Measurements from ENCODE around the gene ERP44.
"Not testable (repeated sequence)": the region's sequence is repeated elsewhere in the genome, so short reads cannot be mapped to it uniquely, and the experiment has no call there.

DNA sequence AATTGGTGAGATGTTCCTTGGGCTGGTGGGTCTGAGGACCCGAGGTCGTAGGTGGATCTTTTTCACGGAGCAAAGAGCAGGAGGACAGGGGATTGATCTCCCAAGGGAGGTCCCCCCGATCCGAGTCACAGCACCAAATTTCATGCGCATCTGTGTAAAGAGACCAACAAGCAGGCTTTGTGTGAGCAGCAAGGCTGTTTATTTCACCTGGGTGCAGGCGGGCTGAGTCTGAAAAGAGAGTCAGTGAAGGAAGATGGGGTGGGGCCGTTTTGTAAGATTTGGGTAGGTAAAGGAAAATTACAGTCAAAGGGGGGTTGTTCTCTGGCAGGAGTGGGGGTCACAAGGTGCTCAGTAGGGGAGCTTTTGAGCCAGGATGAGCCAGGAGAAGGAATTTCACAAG lies 47.2 kb upstream of the ERP44 start:
- TF ChIP-seq, protein P1, sequence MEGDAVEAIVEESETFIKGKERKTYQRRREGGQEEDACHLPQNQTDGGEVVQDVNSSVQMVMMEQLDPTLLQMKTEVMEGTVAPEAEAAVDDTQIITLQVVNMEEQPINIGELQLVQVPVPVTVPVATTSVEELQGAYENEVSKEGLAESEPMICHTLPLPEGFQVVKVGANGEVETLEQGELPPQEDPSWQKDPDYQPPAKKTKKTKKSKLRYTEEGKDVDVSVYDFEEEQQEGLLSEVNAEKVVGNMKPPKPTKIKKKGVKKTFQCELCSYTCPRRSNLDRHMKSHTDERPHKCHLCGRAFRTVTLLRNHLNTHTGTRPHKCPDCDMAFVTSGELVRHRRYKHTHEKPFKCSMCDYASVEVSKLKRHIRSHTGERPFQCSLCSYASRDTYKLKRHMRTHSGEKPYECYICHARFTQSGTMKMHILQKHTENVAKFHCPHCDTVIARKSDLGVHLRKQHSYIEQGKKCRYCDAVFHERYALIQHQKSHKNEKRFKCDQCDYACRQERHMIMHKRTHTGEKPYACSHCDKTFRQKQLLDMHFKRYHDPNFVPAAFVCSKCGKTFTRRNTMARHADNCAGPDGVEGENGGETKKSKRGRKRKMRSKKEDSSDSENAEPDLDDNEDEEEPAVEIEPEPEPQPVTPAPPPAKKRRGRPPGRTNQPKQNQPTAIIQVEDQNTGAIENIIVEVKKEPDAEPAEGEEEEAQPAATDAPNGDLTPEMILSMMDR (IDR thresholded peaks at IDR 0.05) = not testable (repeated sequence)
- not testable (repeated sequence) for TF ChIP-seq EZH2phosphoT487 (IDR thresholded peaks at IDR 0.05)
